Lung microvascular endothelial cell (primary cell): Measurements from ENCODE around the gene ZNF18. TPM values are rescaled to one million over a fixed set of nuclear protein-coding genes. Genes with fewer than 3 reads are reported as not detected.
A peak's percentile ranks its signal among the peaks of the same experiment; 100 is the strongest.
"Not testable (repeated sequence)": the region's sequence is repeated elsewhere in the genome, so short reads cannot be mapped to it uniquely, and the experiment has no call there.

Experiments used
- DNase-seq, 2 donors: peaks; one replicate each; pipeline versions ENCODE4 v3.0.0 to v3.0.0-alpha.2; 2010; ENCODE audit warnings: low read depth in 2 of 2
- total RNA-seq: library from RNA; depleted of rRNA; stranded (reverse); fragments of >200 nt; gene quantifications from 2 replicates; pipeline ENCODE4 v1.2.1, GENCODE V29; 2014

ZNF18 gene
- total RNA-seq, 1 donor from 2014 or later = 8.5 TPM

- DNase-seq = no peak
These were observed 10.9 kb downstream of the ZNF18 start for GRCh38 chr17:11986179-11986941.

GRCh38 chr17:11981862-11982261 is 15.4 kb downstream of the ZNF18 start:
- no peak for DNase-seq

DNA sequence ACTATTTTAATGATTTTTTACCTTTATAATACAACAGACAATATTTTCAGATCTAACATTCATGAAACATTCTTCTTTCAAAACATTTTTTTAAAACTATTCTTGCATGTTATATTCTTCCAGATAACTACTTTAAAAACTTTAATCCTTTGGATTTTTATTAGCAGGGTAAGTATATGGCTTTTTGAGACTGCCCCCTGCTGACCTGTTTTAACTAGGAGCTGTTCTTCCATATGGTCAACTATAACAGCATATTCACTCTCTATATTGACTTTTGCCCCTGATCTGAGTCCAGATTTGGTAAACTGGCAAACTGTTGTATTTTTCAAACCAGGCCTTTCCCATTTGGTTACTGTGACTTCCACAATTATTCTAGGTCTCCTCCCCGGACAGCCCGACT is 16.5 kb downstream of the ZNF18 start:
- DNase-seq = peak; percentile 8 to 16

GRCh38 chr17:11979795-11980194 is 17.5 kb downstream of the ZNF18 start:
- DNase-seq = no peak

DNA sequence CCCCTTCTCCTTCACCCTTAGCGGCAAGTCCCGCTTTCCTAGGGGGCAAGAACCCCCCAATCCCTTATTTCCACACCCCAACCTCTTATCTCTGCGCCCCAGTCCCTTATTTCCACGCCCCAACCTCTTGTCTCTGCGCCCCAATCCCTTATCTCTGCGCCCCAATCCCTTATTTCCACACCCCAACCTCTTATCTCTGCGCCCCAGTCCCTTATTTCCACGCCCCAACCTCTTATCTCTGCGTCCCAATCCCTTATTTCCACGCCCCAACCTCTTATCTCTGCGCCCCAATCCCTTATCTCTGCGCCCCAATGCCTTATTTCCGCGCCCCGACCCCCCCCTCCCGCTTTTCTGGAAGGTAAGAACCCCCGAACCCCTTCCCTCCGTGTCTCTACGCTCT is 24.5 kb downstream of the ZNF18 start:
- not testable (repeated sequence) for DNase-seq

DNA sequence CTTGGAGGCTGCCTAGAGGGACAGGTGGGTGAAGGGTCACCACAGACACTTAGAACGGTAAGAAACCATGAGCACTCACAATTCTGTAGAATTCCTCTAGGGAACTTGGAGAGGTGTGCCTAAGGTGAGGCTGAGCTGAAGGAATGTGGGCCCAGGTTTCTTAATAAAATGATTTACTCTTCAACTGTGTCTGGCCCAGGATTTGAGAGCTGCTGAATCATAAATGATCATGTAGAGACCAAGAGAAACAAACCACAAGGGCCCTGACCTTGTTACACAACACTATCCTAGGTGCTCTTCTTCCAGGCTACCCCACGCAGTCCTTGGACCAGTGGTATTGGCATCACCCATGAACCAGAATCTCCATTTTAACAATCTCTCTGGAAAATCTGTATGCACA is 27.7 kb downstream of the ZNF18 start:
- no peak for DNase-seq

DNA sequence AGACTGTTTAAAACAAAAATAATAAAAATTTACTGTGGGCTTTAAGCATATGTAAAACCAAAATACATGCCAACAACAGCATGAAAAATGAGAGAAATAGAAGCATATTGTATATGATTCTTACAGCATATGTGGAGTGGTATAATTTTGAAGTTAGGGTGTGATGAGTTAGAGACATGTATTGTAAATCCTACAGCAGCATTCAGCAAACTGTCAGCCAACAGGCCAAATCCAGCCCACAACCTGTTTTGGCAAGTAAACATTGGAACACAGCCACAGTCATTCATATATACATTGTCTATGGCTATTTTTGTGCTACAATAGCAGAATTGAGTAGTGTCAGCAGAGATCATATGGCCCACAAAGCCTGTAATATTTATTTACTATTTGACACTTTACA is 42.3 kb downstream of the ZNF18 start:
- no peak for DNase-seq

DNA sequence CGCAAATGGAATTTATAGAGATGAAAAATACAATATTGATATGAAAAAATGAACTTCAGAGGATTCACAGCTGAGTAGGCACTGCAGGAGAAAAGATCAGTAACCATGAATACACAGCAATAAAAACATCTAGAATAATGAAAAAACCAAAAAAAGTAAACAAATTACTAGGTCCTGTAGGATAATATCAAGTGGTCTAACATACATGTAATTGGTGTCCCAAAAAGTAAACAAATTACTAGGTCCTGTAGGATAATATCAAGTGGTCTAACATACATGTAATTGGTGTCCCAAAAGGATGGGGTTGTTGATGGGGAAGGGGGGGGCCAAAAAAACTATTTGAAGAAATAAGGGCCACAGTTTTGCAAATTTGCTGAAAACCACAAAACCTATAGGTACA is 43.4 kb downstream of the ZNF18 start:
- DNase-seq = no peak

GRCh38 chr17:11952610-11953009 is 44.7 kb downstream of the ZNF18 start:
- DNase-seq = no peak

DNA sequence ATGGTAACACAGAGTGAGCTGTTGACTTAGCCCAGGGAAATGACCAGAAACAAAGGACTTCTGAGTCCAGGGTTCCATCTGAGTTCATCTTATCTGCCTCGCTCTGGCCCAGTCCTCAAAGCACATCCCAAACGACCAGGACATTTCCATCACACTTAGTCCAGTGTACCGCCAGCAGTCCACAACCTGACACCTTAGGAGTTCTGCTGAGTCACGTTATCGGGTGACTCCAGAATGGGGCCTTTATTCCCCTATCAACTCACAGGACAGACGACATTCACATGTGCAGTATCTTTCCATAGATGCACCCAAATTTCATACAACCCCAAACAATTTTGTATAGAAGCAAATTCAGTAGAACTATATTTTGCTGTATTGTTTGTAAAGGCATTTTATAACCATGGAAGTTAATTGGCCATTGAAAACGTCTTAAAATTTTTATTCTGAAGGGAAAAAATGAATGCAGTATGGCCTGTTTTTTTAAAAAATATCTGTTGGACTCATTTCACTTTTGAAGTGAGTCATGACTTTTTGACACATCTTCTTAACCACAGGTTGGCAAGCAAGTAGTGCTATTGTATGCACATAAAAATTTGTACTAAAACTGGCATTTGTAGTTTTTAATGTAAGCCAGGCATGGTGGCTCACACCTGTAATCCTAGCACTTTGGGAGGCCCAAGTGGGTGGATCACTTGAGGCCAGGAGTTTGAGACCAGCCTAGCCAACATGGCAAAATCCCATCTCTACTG is 46.3 kb downstream of the ZNF18 start:
- DNase-seq = no peak

- not testable (repeated sequence) for DNase-seq
These were observed 47.7 kb downstream of the ZNF18 start for GRCh38 chr17:11949571-11949970.

- DNase-seq = peak in 1 of 2 donors; percentile 71
These were observed 48.5 kb downstream of the ZNF18 start for GRCh38 chr17:11948789-11949188.

DNA sequence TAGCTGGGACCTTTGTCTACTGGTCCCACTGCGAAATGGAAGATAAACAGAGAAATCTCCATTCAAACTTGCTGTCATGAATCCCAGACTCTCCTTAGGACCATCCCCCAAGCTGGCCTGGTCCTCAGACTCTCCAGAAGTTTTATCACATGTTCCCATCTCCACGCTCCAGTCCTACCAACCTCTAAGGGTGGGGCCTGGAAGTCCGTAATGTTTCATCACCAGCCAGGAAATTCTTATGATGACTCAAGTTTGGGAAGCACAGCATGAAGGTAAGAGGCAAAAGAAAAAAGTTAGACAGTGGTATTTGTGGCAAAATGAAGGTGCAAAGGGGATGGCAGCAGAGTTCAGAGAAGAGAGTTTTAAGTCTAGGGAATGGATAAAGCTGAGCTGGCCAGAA is 52.7 kb downstream of the ZNF18 start:
- peak in 1 of 2 donors; percentile 33 for DNase-seq

DNA sequence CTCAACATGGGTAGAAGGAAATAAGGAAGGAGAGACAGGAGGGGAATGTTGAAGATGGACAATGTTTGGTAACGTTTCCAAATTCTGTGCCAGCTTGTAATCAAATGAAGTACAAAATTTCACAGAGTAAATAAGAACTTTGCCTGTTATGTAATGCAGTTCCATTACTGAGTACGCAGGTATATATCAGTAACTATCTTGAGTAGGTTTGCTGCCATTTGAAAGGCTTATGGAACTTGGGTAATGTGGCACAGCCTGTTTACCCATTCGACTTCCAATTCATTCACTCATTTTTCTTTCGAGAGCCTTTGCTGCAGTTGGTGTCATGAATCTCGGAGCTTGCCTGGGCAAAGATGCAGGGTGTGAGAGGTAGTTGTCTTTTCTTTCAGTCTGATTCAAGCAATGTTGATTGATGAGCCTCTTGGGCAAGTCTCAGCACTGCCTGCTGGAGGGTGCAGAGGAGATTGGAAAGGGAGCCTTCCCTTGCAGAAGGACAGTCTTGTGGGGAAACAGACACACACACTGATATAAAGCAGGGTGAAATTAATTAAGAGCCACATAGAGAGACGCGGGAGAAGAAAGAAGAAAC is 53.4 kb downstream of the ZNF18 start:
- no peak for DNase-seq

- not testable (repeated sequence) for DNase-seq
These were observed 54.2 kb downstream of the ZNF18 start for GRCh38 chr17:11943086-11943485.

- DNase-seq = no peak
These were observed 56.4 kb downstream of the ZNF18 start for GRCh38 chr17:11940904-11941303.

- peak; percentile 65 for DNase-seq
These were observed 61.4 kb downstream of the ZNF18 start for GRCh38 chr17:11935734-11936406.

- DNase-seq = no peak
These were observed 64.9 kb downstream of the ZNF18 start for GRCh38 chr17:11932337-11932898.

- no peak for DNase-seq
These were observed 68.8 kb downstream of the ZNF18 start for GRCh38 chr17:11928436-11928835.
